ENCODE results near the gene TANK. TPM values are rescaled to one million over a fixed set of nuclear protein-coding genes. Genes with fewer than 3 reads are reported as not detected.
"Not testable (repeated sequence)": the region's sequence is repeated elsewhere in the genome, so short reads cannot be mapped to it uniquely, and the experiment has no call there.

The TANK gene
- total RNA-seq, 1 experiment from 2014 or later, result 52.5 TPM

DNA sequence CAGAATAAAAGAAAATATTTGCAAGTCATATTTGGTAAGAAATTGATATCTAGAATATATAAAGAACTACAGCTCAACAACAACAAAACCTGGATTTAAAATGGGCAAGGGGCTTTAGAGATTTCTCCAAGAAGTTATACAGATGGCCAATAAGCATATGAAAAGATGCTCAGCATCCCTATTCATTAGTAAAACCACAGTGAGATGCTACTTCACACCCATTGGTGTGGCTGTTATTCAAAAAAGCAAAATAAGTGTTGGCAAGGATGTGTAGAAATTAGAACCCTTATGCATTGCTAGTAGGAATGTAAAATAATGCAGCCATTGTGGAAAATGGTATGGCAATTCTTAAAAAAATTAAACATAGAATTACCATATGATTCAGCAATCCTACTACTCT is 29.8 kb downstream of the TANK start:
- peaks cover 13 to 23% of the 10 kb centered on the region in 2 experiments for H3K36me3 ChIP-seq (ENCODE audit: control insufficient read depth in 1 of 2, insufficient read depth in 2 of 2, low read length in 2 of 2)
- H3K9me2 ChIP-seq (ENCODE audit: insufficient read depth), result no peaks in the 10 kb centered on the region
- ChIA-PET RAD21 (ENCODE audit: low non-redundant PET in 1 of 2, low total read pairs in 2 of 2, uncharacterized antibody in 2 of 2, unreplicated experiment in 2 of 2) (no interaction called here), CTCF (no interaction called here), POLR2A (no interaction called here)
- TF ChIP-seq ELF1 (IDR thresholded peaks at IDR 0.05; ENCODE audit: borderline replicate concordance, low read depth) (no peak), SP1 (IDR thresholded peaks at IDR 0.05; ENCODE audit: low read depth) (no peak), EZH2phosphoT487 (IDR thresholded peaks at IDR 0.05; ENCODE audit: borderline replicate concordance) (no peak), ZFX (IDR thresholded peaks at IDR 0.05) (no peak), TCF7L2 (IDR thresholded peaks at IDR 0.05; ENCODE audit: borderline replicate concordance, extremely low read depth, insufficient read depth, insufficient read length) (no peak), JUND (IDR thresholded peaks at IDR 0.05) (no peak), POLR2A (IDR thresholded peaks at IDR 0.05; ENCODE audit: borderline replicate concordance, extremely low read depth, insufficient read depth, insufficient read length) (no peak), RAD21 (IDR thresholded peaks at IDR 0.05; ENCODE audit: low read depth) (no peak), FOSL1 (IDR thresholded peaks at IDR 0.05; ENCODE audit: low read depth) (no peak)
- TF ChIP-seq, protein P1, sequence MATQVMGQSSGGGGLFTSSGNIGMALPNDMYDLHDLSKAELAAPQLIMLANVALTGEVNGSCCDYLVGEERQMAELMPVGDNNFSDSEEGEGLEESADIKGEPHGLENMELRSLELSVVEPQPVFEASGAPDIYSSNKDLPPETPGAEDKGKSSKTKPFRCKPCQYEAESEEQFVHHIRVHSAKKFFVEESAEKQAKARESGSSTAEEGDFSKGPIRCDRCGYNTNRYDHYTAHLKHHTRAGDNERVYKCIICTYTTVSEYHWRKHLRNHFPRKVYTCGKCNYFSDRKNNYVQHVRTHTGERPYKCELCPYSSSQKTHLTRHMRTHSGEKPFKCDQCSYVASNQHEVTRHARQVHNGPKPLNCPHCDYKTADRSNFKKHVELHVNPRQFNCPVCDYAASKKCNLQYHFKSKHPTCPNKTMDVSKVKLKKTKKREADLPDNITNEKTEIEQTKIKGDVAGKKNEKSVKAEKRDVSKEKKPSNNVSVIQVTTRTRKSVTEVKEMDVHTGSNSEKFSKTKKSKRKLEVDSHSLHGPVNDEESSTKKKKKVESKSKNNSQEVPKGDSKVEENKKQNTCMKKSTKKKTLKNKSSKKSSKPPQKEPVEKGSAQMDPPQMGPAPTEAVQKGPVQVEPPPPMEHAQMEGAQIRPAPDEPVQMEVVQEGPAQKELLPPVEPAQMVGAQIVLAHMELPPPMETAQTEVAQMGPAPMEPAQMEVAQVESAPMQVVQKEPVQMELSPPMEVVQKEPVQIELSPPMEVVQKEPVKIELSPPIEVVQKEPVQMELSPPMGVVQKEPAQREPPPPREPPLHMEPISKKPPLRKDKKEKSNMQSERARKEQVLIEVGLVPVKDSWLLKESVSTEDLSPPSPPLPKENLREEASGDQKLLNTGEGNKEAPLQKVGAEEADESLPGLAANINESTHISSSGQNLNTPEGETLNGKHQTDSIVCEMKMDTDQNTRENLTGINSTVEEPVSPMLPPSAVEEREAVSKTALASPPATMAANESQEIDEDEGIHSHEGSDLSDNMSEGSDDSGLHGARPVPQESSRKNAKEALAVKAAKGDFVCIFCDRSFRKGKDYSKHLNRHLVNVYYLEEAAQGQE (IDR thresholded peaks at IDR 0.05; ENCODE audit: low read depth), result no peak
- TF ChIP-seq, protein P2, sequence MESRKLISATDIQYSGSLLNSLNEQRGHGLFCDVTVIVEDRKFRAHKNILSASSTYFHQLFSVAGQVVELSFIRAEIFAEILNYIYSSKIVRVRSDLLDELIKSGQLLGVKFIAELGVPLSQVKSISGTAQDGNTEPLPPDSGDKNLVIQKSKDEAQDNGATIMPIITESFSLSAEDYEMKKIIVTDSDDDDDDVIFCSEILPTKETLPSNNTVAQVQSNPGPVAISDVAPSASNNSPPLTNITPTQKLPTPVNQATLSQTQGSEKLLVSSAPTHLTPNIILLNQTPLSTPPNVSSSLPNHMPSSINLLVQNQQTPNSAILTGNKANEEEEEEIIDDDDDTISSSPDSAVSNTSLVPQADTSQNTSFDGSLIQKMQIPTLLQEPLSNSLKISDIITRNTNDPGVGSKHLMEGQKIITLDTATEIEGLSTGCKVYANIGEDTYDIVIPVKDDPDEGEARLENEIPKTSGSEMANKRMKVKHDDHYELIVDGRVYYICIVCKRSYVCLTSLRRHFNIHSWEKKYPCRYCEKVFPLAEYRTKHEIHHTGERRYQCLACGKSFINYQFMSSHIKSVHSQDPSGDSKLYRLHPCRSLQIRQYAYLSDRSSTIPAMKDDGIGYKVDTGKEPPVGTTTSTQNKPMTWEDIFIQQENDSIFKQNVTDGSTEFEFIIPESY (IDR thresholded peaks at IDR 0.05; ENCODE audit: extremely low read depth, insufficient replicate concordance, low read length), result no peak
- no peak overlapping the region for H3K27ac ChIP-seq (ENCODE audit: low read depth, low read length)
- H3K4me1 ChIP-seq (ENCODE audit: control insufficient read depth in 1 of 2, insufficient read depth in 2 of 2, low read length in 2 of 2), result no peaks in the 10 kb centered on the region
- ATAC-seq, result no peak
- no peak overlapping the region for H3K4me2 ChIP-seq (ENCODE audit: low read length)
- H2AFZ ChIP-seq (ENCODE audit: low read depth, low read length, poor library complexity, severe bottlenecking), result no peak overlapping the region
- H3K9me3 ChIP-seq (ENCODE audit: control insufficient read depth in 1 of 2, insufficient read depth in 1 of 2, low read depth in 1 of 2, low read length in 2 of 2), result no peaks in the 10 kb centered on the region
- no peak overlapping the region for H3K4me3 ChIP-seq (replicated peaks in 1 of 2; ENCODE audit: low read depth in 1 of 2, low read length in 2 of 2)
- H3K27me3 ChIP-seq (ENCODE audit: insufficient read depth, low read length), result no peaks in the 10 kb centered on the region
- no peak for DNase-seq (ENCODE audit: low read depth, low spot score)
- no peaks in the 10 kb centered on the region for H4K20me1 ChIP-seq (ENCODE audit: insufficient read depth)
- H3K9ac ChIP-seq (ENCODE audit: low read length), result no peak overlapping the region
- intact Hi-C loops (cut with micrococcal nuclease), result no loop called here
- peaks cover 31% of the 10 kb centered on the region for H3K79me2 ChIP-seq (ENCODE audit: insufficient read depth, low read length)
- BruUV-seq (replicated peaks), result no TSS peak

DNA sequence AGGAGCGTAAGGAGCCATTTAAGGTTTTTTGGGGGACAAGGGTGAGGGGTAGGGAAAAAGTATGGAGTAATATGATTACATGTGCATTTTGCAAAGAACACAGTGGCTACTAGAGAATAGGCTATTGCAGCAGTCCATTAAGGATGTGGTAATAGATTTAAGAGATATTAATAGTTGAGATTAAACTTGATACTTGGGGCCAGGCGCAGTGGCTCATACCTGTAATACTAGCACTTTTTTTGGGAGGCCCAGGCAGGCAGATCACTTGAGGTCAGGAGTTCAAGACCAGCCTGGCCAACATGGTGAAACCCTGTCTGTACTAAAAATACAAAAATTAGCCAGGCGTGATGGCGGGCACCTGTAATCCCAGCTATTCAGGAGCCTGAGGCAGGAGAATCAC is 35.4 kb downstream of the TANK start:
- H4K20me1 ChIP-seq (ENCODE audit: insufficient read depth); ATAC-seq; CTCF ChIA-PET; BruUV-seq (replicated peaks); H3K4me2 ChIP-seq (ENCODE audit: low read length); DNase-seq (ENCODE audit: low read depth, low spot score); POLR2A ChIA-PET; H3K27ac ChIP-seq (ENCODE audit: low read depth, low read length); H3K27me3 ChIP-seq (ENCODE audit: insufficient read depth, low read length); intact Hi-C loops (cut with micrococcal nuclease); H3K4me3 ChIP-seq (replicated peaks in 1 of 2; ENCODE audit: low read depth in 1 of 2, low read length in 2 of 2); H3K9me2 ChIP-seq (ENCODE audit: insufficient read depth); RAD21 ChIA-PET (ENCODE audit: low non-redundant PET in 1 of 2, low total read pairs in 2 of 2, uncharacterized antibody in 2 of 2, unreplicated experiment in 2 of 2); H2AFZ ChIP-seq (ENCODE audit: low read depth, low read length, poor library complexity, severe bottlenecking); H3K9ac ChIP-seq (ENCODE audit: low read length); H3K9me3 ChIP-seq (ENCODE audit: control insufficient read depth in 1 of 2, insufficient read depth in 1 of 2, low read depth in 1 of 2, low read length in 2 of 2); H3K4me1 ChIP-seq (ENCODE audit: control insufficient read depth in 1 of 2, insufficient read depth in 2 of 2, low read length in 2 of 2): not testable (repeated sequence)
- peaks cover 69% of the 10 kb centered on the region for H3K79me2 ChIP-seq (ENCODE audit: insufficient read depth, low read length)
- peaks cover 11 to 15% of the 10 kb centered on the region in 2 experiments for H3K36me3 ChIP-seq (ENCODE audit: control insufficient read depth in 1 of 2, insufficient read depth in 2 of 2, low read length in 2 of 2)

Data from HCT116 (cell line).